Tibial nerve (tissue), 4 donors: ENCODE results near the gene PTPRF.

ENCODE experiments used
- CTCF ChIP-seq, 5 experiments: fragments of 200-600 bp in 3 of 5; fragments of 450-650 bp in 2 of 5; sonication (generic) in 3 of 5; IDR thresholded peaks; one replicate each; pipeline ENCODE4 v1.5.1; 2016 to 2019; ENCODE audit warnings: antibody characterized with exemption in 5 of 5, mild to moderate bottlenecking in 3 of 5, moderate library complexity in 2 of 5
- EP300 ChIP-seq, 2 donors: sonication (generic); formaldehyde crosslinking; IDR thresholded peaks; one replicate each; pipeline ENCODE4 v1.6.1; 2017; ENCODE audit warnings: antibody characterized with exemption in 2 of 2, mild to moderate bottlenecking in 1 of 2
- POLR2A ChIP-seq, 2 donors: fragments of 450-650 bp; IDR thresholded peaks; one replicate each; pipeline ENCODE4 v1.6.1; 2017; ENCODE audit warnings: antibody characterized with exemption in 2 of 2, mild to moderate bottlenecking in 2 of 2, moderate library complexity in 2 of 2

- TF ChIP-seq CTCF (IDR thresholded peaks at IDR 0.05): no peak
- TF ChIP-seq POLR2A (IDR thresholded peaks at IDR 0.05): no peak
- no peak for TF ChIP-seq EP300 (IDR thresholded peaks at IDR 0.05)
Measured at GRCh38 chr1:43591181-43591580, 60.5 kb downstream of the PTPRF start.
